Vagina (tissue), 2 donors: ENCODE measurements around the gene WDR37. TPM values are rescaled to one million over a fixed set of nuclear protein-coding genes. Genes with fewer than 3 reads are reported as not detected.
"Not testable (repeated sequence)": the region's sequence is repeated elsewhere in the genome, so short reads cannot be mapped to it uniquely, and the experiment has no call there.

Source experiments
- DNase-seq, 2 donors: peaks; one replicate each; pipeline ENCODE4 v3.0.0-alpha.2; 2017; ENCODE audit errors: extremely low spot score in 2 of 2
- H3K27ac ChIP-seq: fragments of 200-600 bp; sonication (generic); one replicate; pipeline ENCODE4 v1.5.1; 2019
- H3K27me3 ChIP-seq: fragments of 200-600 bp; sonication (generic); one replicate; pipeline ENCODE4 v1.5.1; 2019
- H3K36me3 ChIP-seq, 2 donors: fragments of 200-600 bp; sonication (generic); one replicate each; pipeline ENCODE4 v1.5.1; 2017 to 2019
- H3K4me1 ChIP-seq: fragments of 200-600 bp; sonication (generic); one replicate; pipeline ENCODE4 v1.5.1; 2019
- H3K4me3 ChIP-seq, 2 donors: fragments of 200-600 bp; sonication (generic); 1 replicate in 1 of 2; 2 replicates in 1 of 2; pipeline ENCODE4 v1.5.1; 2016 to 2019
- H3K9me3 ChIP-seq: fragments of 200-600 bp; sonication (generic); one replicate; pipeline ENCODE4 v1.5.1; 2019
- POLR2A ChIP-seq, 2 donors: fragments of 450-650 bp; IDR thresholded peaks; one replicate each; pipeline ENCODE4 v1.6.1; 2017; ENCODE audit warnings: antibody characterized with exemption in 2 of 2, mild to moderate bottlenecking in 2 of 2, moderate library complexity in 2 of 2
- POLR2AphosphoS5 ChIP-seq, 2 donors: sonication (generic); formaldehyde crosslinking; IDR thresholded peaks; one replicate each; pipeline ENCODE4 v1.9.0; 2017; ENCODE audit warnings: antibody characterized with exemption in 2 of 2, mild to moderate bottlenecking in 2 of 2, low read depth in 1 of 2; ENCODE audit not compliant: insufficient read depth in 1 of 2
- intact Hi-C: fragments of 100-400 bp; cut with DNase I; formaldehyde crosslinking; loops from one replicate; pipeline ENCODE4 v1.15.1; 2023
- total RNA-seq: library from RNA; depleted of rRNA; stranded (reverse); fragments of >200 nt; gene quantifications from one replicate; pipeline ENCODE4 v1.2.3, GENCODE V29; 2016
- TF ChIP-seq, protein P1 (sequence below), 3 experiments: fragments of 450-650 bp in 2 of 3; fragments of 200-600 bp in 1 of 3; sonication (generic) in 1 of 3; IDR thresholded peaks; one replicate each; pipeline ENCODE4 v1.5.1; 2017 to 2019; ENCODE audit warnings: antibody characterized with exemption in 3 of 3, mild to moderate bottlenecking in 2 of 3, moderate library complexity in 2 of 3

Gene WDR37, protein sequence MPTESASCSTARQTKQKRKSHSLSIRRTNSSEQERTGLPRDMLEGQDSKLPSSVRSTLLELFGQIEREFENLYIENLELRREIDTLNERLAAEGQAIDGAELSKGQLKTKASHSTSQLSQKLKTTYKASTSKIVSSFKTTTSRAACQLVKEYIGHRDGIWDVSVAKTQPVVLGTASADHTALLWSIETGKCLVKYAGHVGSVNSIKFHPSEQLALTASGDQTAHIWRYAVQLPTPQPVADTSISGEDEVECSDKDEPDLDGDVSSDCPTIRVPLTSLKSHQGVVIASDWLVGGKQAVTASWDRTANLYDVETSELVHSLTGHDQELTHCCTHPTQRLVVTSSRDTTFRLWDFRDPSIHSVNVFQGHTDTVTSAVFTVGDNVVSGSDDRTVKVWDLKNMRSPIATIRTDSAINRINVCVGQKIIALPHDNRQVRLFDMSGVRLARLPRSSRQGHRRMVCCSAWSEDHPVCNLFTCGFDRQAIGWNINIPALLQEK
- total RNA-seq = 16.9 TPM

GRCh38 chr10:1056326-1057105, at the start of gene WDR37:
WDR37 (plus strand) TSS chr10:1056385; CDS start chr10:1072156, 15,771 bp downstream.
- Histone ChIP-seq H3K9me3 (no peaks in the 10 kb centered on the region), H3K27ac (peak within 1 kb of the TSS; percentile 98), H3K4me1 (peaks cover 59% of the 10 kb centered on the region), H3K4me3 (peak within 1 kb of the TSS; percentile 68 to 98), H3K36me3 (peaks cover 0 to 6% of the 10 kb centered on the region in 2 donors), H3K27me3 (no peaks in the 10 kb centered on the region)
- intact Hi-C loops = loop anchor here (10.0 kb wide), 1 partner anchor 122 kb away; the partner anchor contains the start of gene LARP4B
- no peak for DNase-seq
- TF ChIP-seq POLR2AphosphoS5 (IDR thresholded peaks at IDR 0.05; ENCODE audit: insufficient read depth in 1 of 2, low read depth in 1 of 2) = peak; percentile 58 to 88
- TF ChIP-seq, protein P1, sequence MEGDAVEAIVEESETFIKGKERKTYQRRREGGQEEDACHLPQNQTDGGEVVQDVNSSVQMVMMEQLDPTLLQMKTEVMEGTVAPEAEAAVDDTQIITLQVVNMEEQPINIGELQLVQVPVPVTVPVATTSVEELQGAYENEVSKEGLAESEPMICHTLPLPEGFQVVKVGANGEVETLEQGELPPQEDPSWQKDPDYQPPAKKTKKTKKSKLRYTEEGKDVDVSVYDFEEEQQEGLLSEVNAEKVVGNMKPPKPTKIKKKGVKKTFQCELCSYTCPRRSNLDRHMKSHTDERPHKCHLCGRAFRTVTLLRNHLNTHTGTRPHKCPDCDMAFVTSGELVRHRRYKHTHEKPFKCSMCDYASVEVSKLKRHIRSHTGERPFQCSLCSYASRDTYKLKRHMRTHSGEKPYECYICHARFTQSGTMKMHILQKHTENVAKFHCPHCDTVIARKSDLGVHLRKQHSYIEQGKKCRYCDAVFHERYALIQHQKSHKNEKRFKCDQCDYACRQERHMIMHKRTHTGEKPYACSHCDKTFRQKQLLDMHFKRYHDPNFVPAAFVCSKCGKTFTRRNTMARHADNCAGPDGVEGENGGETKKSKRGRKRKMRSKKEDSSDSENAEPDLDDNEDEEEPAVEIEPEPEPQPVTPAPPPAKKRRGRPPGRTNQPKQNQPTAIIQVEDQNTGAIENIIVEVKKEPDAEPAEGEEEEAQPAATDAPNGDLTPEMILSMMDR (IDR thresholded peaks at IDR 0.05) = no peak
- peak in 1 of 2 donors; percentile 32 for TF ChIP-seq POLR2A (IDR thresholded peaks at IDR 0.05)

DNA sequence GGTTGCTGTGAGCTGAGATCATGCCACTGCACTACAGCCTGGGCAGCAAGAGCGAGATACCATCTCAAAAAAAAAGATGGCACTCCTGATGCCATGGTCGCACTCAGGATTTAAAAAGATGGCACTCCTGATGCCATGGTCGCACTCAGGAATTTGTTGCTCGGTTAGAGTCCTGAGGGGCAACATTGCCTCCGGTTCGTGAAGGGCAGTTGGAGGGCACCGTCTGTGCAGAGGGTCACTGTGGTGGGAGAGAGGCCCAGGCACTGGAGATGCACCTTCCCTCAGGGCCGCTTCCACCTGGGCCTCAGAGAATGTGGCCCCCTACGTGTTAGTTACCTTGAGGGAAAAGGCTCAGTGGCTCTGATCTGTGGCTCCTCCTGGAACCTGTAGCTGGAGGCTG, 49.6 kb upstream of the WDR37 start:
- TF ChIP-seq, protein P1 (IDR thresholded peaks at IDR 0.05) = no peak
- TF ChIP-seq POLR2AphosphoS5 (IDR thresholded peaks at IDR 0.05; ENCODE audit: insufficient read depth in 1 of 2, low read depth in 1 of 2) (no peak), POLR2A (IDR thresholded peaks at IDR 0.05) (no peak)
- Histone ChIP-seq H3K27me3 (no peaks in the 10 kb centered on the region), H3K4me3 (no peak overlapping the region), H3K9me3 (peaks cover 5% of the 10 kb centered on the region), H3K27ac (no peak overlapping the region), H3K36me3 (peaks cover 11 to 94% of the 10 kb centered on the region in 2 donors), H3K4me1 (no peaks in the 10 kb centered on the region)
- intact Hi-C loops = no loop called here
- no peak for DNase-seq

DNA sequence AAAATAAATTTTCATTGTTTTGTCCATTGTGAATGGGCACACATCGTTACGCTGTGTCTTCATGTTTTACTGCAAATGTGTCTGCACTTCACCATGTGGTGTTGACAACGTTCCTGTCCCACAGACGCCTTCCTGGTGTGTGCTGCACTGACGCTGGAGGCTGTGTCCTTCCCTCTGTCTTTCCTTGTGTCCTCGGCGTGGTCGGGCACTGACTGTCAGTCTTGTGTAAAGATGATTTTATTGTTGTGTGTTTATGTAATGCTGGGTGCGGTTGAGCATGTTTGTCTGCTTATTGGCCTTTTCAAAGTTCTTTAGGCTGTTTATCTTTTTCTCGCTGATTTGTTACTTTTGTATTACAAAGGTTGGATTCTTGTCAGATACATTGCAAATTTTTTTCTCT, 48.6 kb upstream of the WDR37 start:
- no peak overlapping the region for H3K4me3 ChIP-seq
- no peaks in the 10 kb centered on the region for H3K27me3 ChIP-seq
- H3K27ac ChIP-seq = no peak overlapping the region
- no peak for DNase-seq
- H3K4me1 ChIP-seq = no peaks in the 10 kb centered on the region
- intact Hi-C loops = no loop called here
- peaks cover 2% of the 10 kb centered on the region for H3K9me3 ChIP-seq
- TF ChIP-seq POLR2AphosphoS5 (IDR thresholded peaks at IDR 0.05; ENCODE audit: insufficient read depth in 1 of 2, low read depth in 1 of 2) (no peak), POLR2A (IDR thresholded peaks at IDR 0.05) (no peak)
- TF ChIP-seq, protein P1 (IDR thresholded peaks at IDR 0.05) = no peak
- peaks cover 11 to 94% of the 10 kb centered on the region in 2 donors for H3K36me3 ChIP-seq

GRCh38 chr10:1009071-1009494, 47.1 kb upstream of the WDR37 start:
- H3K36me3 ChIP-seq = peaks cover 11 to 93% of the 10 kb centered on the region in 2 donors
- intact Hi-C loops = no loop called here
- TF ChIP-seq, protein P1 (IDR thresholded peaks at IDR 0.05) = no peak
- no peak for TF ChIP-seq POLR2A (IDR thresholded peaks at IDR 0.05)
- no peak for TF ChIP-seq POLR2AphosphoS5 (IDR thresholded peaks at IDR 0.05; ENCODE audit: insufficient read depth in 1 of 2, low read depth in 1 of 2)
- no peaks in the 10 kb centered on the region for H3K9me3 ChIP-seq
- no peaks in the 10 kb centered on the region for H3K4me1 ChIP-seq
- no peak overlapping the region for H3K4me3 ChIP-seq
- H3K27me3 ChIP-seq = no peaks in the 10 kb centered on the region
- DNase-seq = no peak
- no peak overlapping the region for H3K27ac ChIP-seq

- intact Hi-C loops, H3K9me3 ChIP-seq, H3K4me1 ChIP-seq, H3K27ac ChIP-seq, DNase-seq, H3K4me3 ChIP-seq, H3K27me3 ChIP-seq: not testable (repeated sequence)
- H3K36me3 ChIP-seq = peaks cover 11 to 93% of the 10 kb centered on the region in 2 donors
Observed at GRCh38 chr10:1009947-1010346, 46.2 kb upstream of the WDR37 start.
